Ovary (tissue), 9 donors: Measurements from ENCODE around the gene NR2F1-AS1. TPM values are rescaled to one million over a fixed set of nuclear protein-coding genes. Genes with fewer than 3 reads are reported as not detected.
A peak's percentile ranks its signal among the peaks of the same experiment; 100 is the strongest.

ENCODE experiments used
- DNase-seq, 5 donors: peaks; one replicate each; pipeline ENCODE4 v3.0.0-alpha.2; 2019 to 2020
- H3K27ac ChIP-seq, 2 donors: fragments of 200-600 bp; one replicate each; pipeline versions ENCODE4 v1.5.1 to v1.8.0; 2019 to 2022
- H3K27me3 ChIP-seq: fragments of 200-600 bp; one replicate; pipeline ENCODE4 v1.8.0; 2022
- H3K36me3 ChIP-seq: fragments of 200-600 bp; sonication (generic); one replicate; pipeline ENCODE4 v1.5.1; 2019
- H3K4me1 ChIP-seq: one replicate; pipeline ENCODE4 v1.8.1; 2013; ENCODE audit warnings: mild to moderate bottlenecking, moderate library complexity; ENCODE audit not compliant: insufficient read depth
- H3K4me3 ChIP-seq: fragments of 200-600 bp; sonication (generic); one replicate; pipeline ENCODE4 v1.5.1; 2017
- H3K9me3 ChIP-seq, 2 donors: fragments of 200-600 bp in 1 of 2; sonication (generic) in 1 of 2; one replicate each; pipeline versions ENCODE4 v1.5.1 to v1.8.1; 2013 to 2019; ENCODE audit warnings: mild to moderate bottlenecking in 1 of 2, moderate library complexity in 1 of 2
- EP300 ChIP-seq: sonication (generic); formaldehyde crosslinking; IDR thresholded peaks from one replicate; pipeline ENCODE4 v1.6.1; 2017; ENCODE audit warnings: antibody characterized with exemption
- POLR2A ChIP-seq: fragments of 450-650 bp; IDR thresholded peaks from one replicate; pipeline ENCODE4 v1.6.1; 2017; ENCODE audit warnings: antibody characterized with exemption, mild to moderate bottlenecking, moderate library complexity
- WGBS, 3 donors: extraction: QIAGEN DNeasy Blood & Tissue Kit in 1 of 3; methylation state at CpG; one replicate each; pipeline versions ENCODE4 v1.1.5 to v1.1.7; 2013 to 2017; 5-methylcytosine and 5-hydroxymethylcytosine counted together
- intact Hi-C, 4 donors: fragments of 100-400 bp; cut with DNase I; formaldehyde crosslinking; loops; one replicate each; pipeline versions ENCODE4 v1.11.0 to v1.15.1; 2022 to 2023
- polyA plus RNA-seq, 2 donors: library from polyadenylated mRNA; stranded (reverse); fragments of 200-250 nt in 1 of 2; fragments of 350-450 nt in 1 of 2; fragmentation: Illumina TruSeq in 1 of 2; extraction: RNeasy Lipid Tissue Mini Kit (QIAGEN cat#74804) in 1 of 2; gene quantifications; one replicate each; pipeline ENCODE4 v1.2.3, GENCODE V29; 2013 to 2014
- total RNA-seq, 7 donors: library from RNA; depleted of rRNA in 2 of 7; stranded (reverse); fragments of >200 nt in 2 of 7; fragmentation: NEBNext Ultra II Directional in 3 of 7; extraction: Animal tissue kit (Norgen Biotek cat#: 25700) in 3 of 7; gene quantifications; one replicate each; pipeline versions ENCODE4 v1.1.0 to v1.2.4, GENCODE V29; 2016 to 2023
- TF ChIP-seq, protein P1 (sequence below), 3 donors: fragments of 450-650 bp in 2 of 3; fragments of 200-600 bp in 1 of 3; IDR thresholded peaks; one replicate each; pipeline versions ENCODE4 v1.5.1 to v1.8.0; 2016 to 2022; ENCODE audit warnings: antibody characterized with exemption in 3 of 3, mild to moderate bottlenecking in 1 of 3
- donor health status: DM: no; HTN: no; CAD: no; lungs with moderate emphysema.
- donor health status: DM: no; HTN: no; CAD: no.
- donor health status: Bipolar disorder and iron deficiency.
- donor health status: DM: yes; HTN: yes; CAD: no.
- donor health status: DM: no; HTN: no; CAD: no.
- donor health status: DM: yes; HTN: yes; CAD: no.

The NR2F1-AS1 gene
- total and polyA plus RNA-seq, 9 donors: 20.7 to 45.7 (median 25.0) TPM

DNA sequence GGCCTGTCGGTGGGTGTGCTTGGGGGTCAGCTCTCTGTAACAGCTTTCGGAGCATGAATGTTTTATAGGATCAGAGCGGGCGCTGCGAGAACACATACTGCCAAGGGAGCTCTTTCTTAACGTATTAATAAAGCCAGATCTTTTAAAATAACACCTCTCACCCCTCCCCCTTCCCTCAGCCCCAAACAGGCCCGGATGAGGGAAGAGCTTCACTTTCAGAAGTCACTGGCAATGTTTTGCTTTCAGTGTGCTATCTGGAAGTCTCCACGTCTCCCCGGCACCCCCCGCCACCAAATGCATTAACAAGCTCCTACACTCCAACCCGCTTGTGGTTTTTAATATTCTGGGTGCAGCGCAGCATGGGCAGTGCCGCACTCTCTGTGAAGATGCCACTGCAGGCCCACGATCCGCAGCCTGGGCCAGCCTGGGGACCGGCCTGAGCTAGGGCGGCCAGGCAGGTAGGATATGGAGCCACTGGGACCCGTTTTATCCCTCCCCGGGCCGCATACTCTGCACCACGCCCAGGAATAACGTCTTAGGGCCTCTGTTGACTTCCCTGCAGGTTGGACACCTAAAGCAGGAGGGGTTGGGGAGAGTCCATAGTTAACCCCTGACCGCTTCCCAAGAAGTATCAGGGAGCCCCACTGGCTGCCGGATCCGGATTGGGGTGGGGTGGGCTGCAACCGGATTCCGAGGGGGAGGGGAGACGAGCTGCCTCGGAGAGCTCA, 14.6 kb upstream of the NR2F1-AS1 start:
- no peaks in the 10 kb centered on the region for H3K4me1 ChIP-seq
- H3K27ac ChIP-seq: no peak overlapping the region
- no peak for DNase-seq
- TF ChIP-seq, protein P1, sequence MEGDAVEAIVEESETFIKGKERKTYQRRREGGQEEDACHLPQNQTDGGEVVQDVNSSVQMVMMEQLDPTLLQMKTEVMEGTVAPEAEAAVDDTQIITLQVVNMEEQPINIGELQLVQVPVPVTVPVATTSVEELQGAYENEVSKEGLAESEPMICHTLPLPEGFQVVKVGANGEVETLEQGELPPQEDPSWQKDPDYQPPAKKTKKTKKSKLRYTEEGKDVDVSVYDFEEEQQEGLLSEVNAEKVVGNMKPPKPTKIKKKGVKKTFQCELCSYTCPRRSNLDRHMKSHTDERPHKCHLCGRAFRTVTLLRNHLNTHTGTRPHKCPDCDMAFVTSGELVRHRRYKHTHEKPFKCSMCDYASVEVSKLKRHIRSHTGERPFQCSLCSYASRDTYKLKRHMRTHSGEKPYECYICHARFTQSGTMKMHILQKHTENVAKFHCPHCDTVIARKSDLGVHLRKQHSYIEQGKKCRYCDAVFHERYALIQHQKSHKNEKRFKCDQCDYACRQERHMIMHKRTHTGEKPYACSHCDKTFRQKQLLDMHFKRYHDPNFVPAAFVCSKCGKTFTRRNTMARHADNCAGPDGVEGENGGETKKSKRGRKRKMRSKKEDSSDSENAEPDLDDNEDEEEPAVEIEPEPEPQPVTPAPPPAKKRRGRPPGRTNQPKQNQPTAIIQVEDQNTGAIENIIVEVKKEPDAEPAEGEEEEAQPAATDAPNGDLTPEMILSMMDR (IDR thresholded peaks at IDR 0.05): no peak
- TF ChIP-seq POLR2A (no peak), EP300 (no peak)
- H3K36me3 ChIP-seq: no peaks in the 10 kb centered on the region
- intact Hi-C loops: loop anchor here in 1 of 4 donors (10.0 kb wide), 1 partner anchor 199 kb away; no protein-coding TSS in a partner anchor
- 92 to 94% (median 93%) methylated on average over 29 of the region's 29 CpGs for WGBS, 3 donors
- no peak overlapping the region for H3K4me3 ChIP-seq
- no peaks in the 10 kb centered on the region for H3K9me3 ChIP-seq
- H3K27me3 ChIP-seq: no peaks in the 10 kb centered on the region

DNA sequence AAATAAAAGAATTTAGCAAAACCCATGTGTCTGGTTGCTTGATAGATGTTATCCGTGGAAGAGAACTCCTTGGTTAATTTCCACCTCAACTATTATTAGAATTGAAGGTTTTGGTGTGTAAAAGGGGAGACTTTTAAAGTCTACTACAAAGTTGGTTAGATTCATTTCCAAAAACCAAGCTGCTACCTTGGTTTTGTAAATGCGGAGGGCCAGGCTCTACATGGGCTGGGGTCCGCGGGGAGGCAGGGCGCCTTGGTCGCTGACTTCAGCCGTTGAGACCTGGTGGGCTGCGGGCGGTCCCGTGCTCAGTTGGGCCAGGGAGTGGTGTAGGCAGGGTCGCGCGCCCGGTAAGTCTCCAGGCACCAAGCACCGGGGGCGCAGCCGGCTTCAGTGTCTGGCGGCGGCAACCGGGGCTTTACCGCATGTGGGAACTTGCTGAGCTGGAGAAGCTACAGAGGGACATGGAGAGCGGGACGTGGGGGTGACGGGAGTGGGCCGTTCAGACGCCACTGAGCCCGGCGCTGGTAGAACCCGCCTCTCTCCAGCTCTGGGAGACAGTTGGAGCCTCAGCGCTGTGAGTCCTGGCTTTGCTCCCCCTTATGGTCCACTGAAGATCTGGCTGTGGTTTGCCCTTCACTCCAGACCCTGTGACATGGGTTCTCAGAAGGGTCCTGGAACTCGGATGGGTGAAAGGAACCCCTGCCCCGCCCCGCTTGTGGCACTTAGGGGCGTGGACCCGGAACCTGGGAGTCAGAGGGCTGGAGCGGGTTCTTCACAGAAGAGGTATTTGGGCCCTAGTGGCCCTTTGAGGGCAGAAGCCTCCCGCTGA, 13.8 kb upstream of the NR2F1-AS1 start:
- no peaks in the 10 kb centered on the region for H3K36me3 ChIP-seq
- intact Hi-C loops: loop anchor here in 1 of 4 donors (10.0 kb wide), 1 partner anchor 200 kb away; no protein-coding TSS in a partner anchor
- H3K4me1 ChIP-seq: no peaks in the 10 kb centered on the region
- H3K27ac ChIP-seq: no peak overlapping the region
- H3K27me3 ChIP-seq: no peaks in the 10 kb centered on the region
- TF ChIP-seq, protein P1 (IDR thresholded peaks at IDR 0.05): no peak
- TF ChIP-seq POLR2A (no peak), EP300 (no peak)
- no peak overlapping the region for H3K4me3 ChIP-seq
- no peaks in the 10 kb centered on the region for H3K9me3 ChIP-seq
- 85% methylated on average over 34 to 37 of the region's 37 CpGs for WGBS, 3 donors
- DNase-seq: peak in 1 of 5 donors; percentile 32

DNA sequence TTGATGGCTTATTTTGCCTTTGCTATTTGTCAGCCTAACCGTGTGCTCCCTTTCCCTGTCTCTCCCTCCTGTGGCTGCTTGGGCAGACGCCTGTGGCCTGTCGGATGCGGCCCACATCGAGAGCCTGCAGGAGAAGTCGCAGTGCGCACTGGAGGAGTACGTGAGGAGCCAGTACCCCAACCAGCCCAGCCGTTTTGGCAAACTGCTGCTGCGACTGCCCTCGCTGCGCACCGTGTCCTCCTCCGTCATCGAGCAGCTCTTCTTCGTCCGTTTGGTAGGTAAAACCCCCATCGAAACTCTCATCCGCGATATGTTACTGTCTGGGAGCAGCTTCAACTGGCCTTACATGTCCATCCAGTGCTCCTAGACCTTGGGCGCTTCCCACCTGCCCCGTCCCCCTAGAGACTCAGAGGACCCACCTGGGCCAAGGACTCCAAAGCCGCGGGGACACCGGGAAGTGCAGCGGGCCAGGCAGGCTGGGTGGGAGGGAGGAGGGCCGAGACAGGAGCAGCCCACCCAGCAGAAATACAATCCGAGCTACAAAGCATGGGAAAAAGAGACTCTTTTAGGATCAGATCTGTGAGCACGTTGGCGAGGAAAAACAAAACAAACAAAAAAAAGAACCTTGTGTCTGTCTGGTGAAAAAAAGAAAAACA, 12.6 kb upstream of the NR2F1-AS1 start:
- TF ChIP-seq POLR2A (no peak), EP300 (no peak)
- TF ChIP-seq, protein P1 (IDR thresholded peaks at IDR 0.05): no peak
- no peak for DNase-seq
- no peaks in the 10 kb centered on the region for H3K36me3 ChIP-seq
- H3K4me1 ChIP-seq: peaks cover 3% of the 10 kb centered on the region
- no peak overlapping the region for H3K4me3 ChIP-seq
- H3K27me3 ChIP-seq: no peaks in the 10 kb centered on the region
- WGBS, 3 donors: 83 to 87% (median 86%) methylated on average over 30 of the region's 30 CpGs
- no peaks in the 10 kb centered on the region for H3K9me3 ChIP-seq
- intact Hi-C loops: loop anchor here in 1 of 4 donors (10.0 kb wide), 1 partner anchor 201 kb away; no protein-coding TSS in a partner anchor
- no peak overlapping the region for H3K27ac ChIP-seq

DNA sequence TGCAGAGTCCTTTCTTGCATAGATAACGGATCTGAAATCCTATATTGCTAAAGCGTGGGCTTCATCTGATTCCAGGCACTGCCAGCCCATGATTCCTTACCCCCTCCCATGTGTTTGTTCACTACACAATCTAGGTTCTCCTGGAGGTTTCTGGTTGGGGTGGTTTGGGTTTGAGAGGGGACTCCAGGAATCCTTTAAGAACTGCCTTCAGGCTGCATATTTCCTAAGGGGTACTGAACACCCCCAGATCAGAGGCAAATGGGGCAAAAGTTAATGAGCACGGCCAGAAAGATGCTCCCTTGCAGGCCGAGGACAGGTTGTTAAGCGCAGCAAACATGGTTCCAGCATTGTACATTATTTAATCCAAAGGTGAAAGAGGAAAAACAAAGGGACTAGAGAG, 11.9 kb upstream of the NR2F1-AS1 start:
- no peaks in the 10 kb centered on the region for H3K9me3 ChIP-seq
- intact Hi-C loops: loop anchor here in 1 of 4 donors (10.0 kb wide), 1 partner anchor 202 kb away; no protein-coding TSS in a partner anchor
- H3K4me3 ChIP-seq: no peak overlapping the region
- no peaks in the 10 kb centered on the region for H3K27me3 ChIP-seq
- H3K27ac ChIP-seq: no peak overlapping the region
- TF ChIP-seq, protein P1 (IDR thresholded peaks at IDR 0.05): no peak
- TF ChIP-seq POLR2A: no peak
- no peak for TF ChIP-seq EP300
- DNase-seq: no peak
- WGBS, 3 donors: 94 to 97% (median 95%) methylated on average over 5 of the region's 5 CpGs
- H3K4me1 ChIP-seq: peaks cover 8% of the 10 kb centered on the region
- no peaks in the 10 kb centered on the region for H3K36me3 ChIP-seq
